Lower lobe of right lung (tissue), 2 donors: ENCODE results near the gene RPL36AL. TPM values are rescaled to one million over a fixed set of nuclear protein-coding genes. Genes with fewer than 3 reads are reported as not detected.
"Not testable (repeated sequence)": the region's sequence is repeated elsewhere in the genome, so short reads cannot be mapped to it uniquely, and the experiment has no call there.

Experiments
- ATAC-seq, 2 donors: fragments of 200-7000 bp; cut with Tn5 transposase; one replicate each; pipeline ENCODE4 v1.9.1; 2020 to 2022; ENCODE audit warnings: mild to moderate bottlenecking in 2 of 2, moderate library complexity in 2 of 2
- DNase-seq: peaks from one replicate; pipeline ENCODE4 v3.0.0-alpha.2; 2020
- H3K27ac ChIP-seq: fragments of 200-600 bp; one replicate; pipeline ENCODE4 v1.8.0; 2022
- H3K27me3 ChIP-seq: fragments of 200-600 bp; one replicate; pipeline ENCODE4 v1.8.0; 2022; ENCODE audit warnings: low read depth
- H3K36me3 ChIP-seq: fragments of 200-600 bp; one replicate; pipeline ENCODE4 v1.8.0; 2022; ENCODE audit warnings: mild to moderate bottlenecking
- H3K4me1 ChIP-seq: fragments of 200-600 bp; one replicate; pipeline ENCODE4 v1.8.0; 2022
- H3K4me3 ChIP-seq: fragments of 200-600 bp; one replicate; pipeline ENCODE4 v1.8.0; 2022; ENCODE audit warnings: mild to moderate bottlenecking
- H3K9me3 ChIP-seq: fragments of 200-600 bp; one replicate; pipeline ENCODE4 v1.8.0; 2022
- intact Hi-C: fragments of 100-400 bp; cut with DNase I; formaldehyde crosslinking; loops from one replicate; pipeline ENCODE4 v1.11.0; 2022
- total RNA-seq: library from RNA; stranded (reverse); fragmentation: NEBNext Ultra II Directional; extraction: Animal tissue kit (Norgen Biotek cat#: 25700); gene quantifications from one replicate; pipeline ENCODE4 v1.2.1, GENCODE V29; 2021
- TF ChIP-seq, protein P1 (sequence below): fragments of 200-600 bp; IDR thresholded peaks from one replicate; pipeline ENCODE4 v1.8.0; 2022; ENCODE audit warnings: antibody characterized with exemption, mild to moderate bottlenecking
- donor health status: DM: no; HTN: yes; CAD: no; lungs with severe emphysema.

RPL36AL gene
- total RNA-seq, 1 donor from 2014 or later, result 153 TPM

DNA sequence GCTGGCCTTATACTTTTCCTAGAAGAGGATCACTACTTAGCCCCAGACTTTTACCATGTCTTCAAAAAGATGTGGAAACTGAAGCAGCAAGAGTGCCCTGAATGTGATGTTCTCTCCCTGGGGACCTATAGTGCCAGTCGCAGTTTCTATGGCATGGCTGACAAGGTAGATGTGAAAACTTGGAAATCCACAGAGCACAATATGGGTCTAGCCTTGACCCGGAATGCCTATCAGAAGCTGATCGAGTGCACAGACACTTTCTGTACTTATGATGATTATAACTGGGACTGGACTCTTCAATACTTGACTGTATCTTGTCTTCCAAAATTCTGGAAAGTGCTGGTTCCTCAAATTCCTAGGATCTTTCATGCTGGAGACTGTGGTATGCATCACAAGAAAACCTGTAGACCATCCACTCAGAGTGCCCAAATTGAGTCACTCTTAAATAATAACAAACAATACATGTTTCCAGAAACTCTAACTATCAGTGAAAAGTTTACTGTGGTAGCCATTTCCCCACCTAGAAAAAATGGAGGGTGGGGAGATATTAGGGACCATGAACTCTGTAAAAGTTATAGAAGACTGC, 1.7 kb upstream of the RPL36AL start:
- intact Hi-C loops, result no loop called here
- ATAC-seq, result no peak

DNA sequence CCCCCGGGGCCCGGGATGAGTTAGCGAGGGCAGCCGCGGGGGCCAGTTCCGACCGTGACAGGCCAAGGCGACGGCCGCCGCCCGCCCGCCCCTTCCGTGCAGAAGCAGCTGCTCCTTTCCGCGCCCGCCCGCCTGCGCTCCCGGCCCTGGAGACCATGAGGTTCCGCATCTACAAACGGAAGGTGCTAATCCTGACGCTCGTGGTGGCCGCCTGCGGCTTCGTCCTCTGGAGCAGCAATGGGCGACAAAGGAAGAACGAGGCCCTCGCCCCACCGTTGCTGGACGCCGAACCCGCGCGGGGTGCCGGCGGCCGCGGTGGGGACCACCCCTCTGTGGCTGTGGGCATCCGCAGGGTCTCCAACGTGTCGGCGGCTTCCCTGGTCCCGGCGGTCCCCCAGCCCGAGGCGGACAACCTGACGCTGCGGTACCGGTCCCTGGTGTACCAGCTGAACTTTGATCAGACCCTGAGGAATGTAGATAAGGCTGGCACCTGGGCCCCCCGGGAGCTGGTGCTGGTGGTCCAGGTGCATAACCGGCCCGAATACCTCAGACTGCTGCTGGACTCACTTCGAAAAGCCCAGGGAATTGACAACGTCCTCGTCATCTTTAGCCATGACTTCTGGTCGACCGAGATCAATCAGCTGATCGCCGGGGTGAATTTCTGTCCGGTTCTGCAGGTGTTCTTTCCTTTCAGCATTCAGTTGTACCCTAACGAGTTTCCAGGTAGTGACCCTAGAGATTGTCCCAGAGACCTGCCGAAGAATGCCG, 872 bp upstream of the RPL36AL start:
- Histone ChIP-seq H3K27me3 (no peaks in the 10 kb centered on the region), H3K9me3 (no peaks in the 10 kb centered on the region), H3K4me1 (peaks cover 43% of the 10 kb centered on the region), H3K4me3 (peak overlapping the region; percentile 86), H3K36me3 (peaks cover 32% of the 10 kb centered on the region), H3K27ac (peak overlapping the region; percentile 94)
- DNase-seq, result peak; percentile 90
- intact Hi-C loops, result no loop called here
- peak; percentile 81 to 87 for ATAC-seq
- TF ChIP-seq, protein P1, sequence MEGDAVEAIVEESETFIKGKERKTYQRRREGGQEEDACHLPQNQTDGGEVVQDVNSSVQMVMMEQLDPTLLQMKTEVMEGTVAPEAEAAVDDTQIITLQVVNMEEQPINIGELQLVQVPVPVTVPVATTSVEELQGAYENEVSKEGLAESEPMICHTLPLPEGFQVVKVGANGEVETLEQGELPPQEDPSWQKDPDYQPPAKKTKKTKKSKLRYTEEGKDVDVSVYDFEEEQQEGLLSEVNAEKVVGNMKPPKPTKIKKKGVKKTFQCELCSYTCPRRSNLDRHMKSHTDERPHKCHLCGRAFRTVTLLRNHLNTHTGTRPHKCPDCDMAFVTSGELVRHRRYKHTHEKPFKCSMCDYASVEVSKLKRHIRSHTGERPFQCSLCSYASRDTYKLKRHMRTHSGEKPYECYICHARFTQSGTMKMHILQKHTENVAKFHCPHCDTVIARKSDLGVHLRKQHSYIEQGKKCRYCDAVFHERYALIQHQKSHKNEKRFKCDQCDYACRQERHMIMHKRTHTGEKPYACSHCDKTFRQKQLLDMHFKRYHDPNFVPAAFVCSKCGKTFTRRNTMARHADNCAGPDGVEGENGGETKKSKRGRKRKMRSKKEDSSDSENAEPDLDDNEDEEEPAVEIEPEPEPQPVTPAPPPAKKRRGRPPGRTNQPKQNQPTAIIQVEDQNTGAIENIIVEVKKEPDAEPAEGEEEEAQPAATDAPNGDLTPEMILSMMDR, result no peak

More for the DNA sequence above, 1.7 kb upstream of the RPL36AL start:
- TF ChIP-seq, protein P1, result no peak
- Histone ChIP-seq H3K4me1 (peaks cover 43% of the 10 kb centered on the region), H3K4me3 (peak overlapping the region; percentile 86), H3K9me3 (no peaks in the 10 kb centered on the region), H3K36me3 (peaks cover 32% of the 10 kb centered on the region), H3K27me3 (no peaks in the 10 kb centered on the region), H3K27ac (no peak overlapping the region)
- no peak for DNase-seq

DNA sequence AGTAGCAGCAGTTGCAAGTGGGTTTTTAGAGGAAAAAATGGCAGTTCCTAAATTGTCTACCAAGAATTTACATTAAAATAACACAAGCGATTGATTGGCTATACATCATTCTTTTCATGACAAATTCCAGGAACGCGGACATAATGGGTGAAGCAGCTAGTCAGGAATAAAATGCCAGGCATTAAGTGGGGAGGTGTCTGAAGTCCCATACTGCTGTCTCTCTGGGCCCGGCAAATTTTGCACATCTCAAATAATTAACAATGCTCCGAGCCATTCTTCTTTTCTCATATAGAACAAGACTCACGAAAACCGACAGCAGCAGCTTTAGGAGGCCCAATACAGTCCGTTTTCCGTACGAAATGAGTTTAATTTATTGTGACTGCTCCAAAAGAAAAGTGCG, 696 bp downstream of the RPL36AL start:
- peaks cover 27% of the 10 kb centered on the region for H3K36me3 ChIP-seq
- H3K27me3 ChIP-seq, result no peaks in the 10 kb centered on the region
- peak overlapping the region; percentile 86 for H3K4me3 ChIP-seq
- peak overlapping the region; percentile 94 for H3K27ac ChIP-seq
- no peak for ATAC-seq
- H3K4me1 ChIP-seq, result peaks cover 43% of the 10 kb centered on the region
- H3K9me3 ChIP-seq, result no peaks in the 10 kb centered on the region
- TF ChIP-seq, protein P1, result no peak
- DNase-seq, result no peak
- intact Hi-C loops, result no loop called here

DNA sequence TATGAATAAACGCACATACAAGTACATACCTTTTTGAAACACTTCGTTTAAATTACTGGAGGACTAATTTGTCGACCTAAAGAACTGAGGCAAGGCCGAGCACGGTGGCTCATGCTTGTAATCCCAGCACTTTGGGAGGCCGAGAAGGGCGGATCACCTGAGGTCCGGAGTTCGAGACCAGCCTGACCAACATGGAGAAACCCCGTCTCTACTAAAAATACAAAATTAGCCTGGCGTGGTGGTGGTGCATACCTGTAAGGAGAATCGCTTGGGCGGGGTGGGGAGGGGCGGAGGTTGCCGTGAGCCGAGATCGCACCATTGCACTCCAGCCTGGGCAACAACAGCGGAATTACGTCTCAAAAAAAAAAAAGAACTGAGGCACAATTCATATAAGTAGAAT, 1.2 kb downstream of the RPL36AL start:
- Histone ChIP-seq H3K4me3 (peak overlapping the region; percentile 86), H3K4me1 (peaks cover 41% of the 10 kb centered on the region), H3K36me3 (peaks cover 27% of the 10 kb centered on the region)
- intact Hi-C loops, DNase-seq, ATAC-seq, H3K9me3 ChIP-seq, H3K27ac ChIP-seq, H3K27me3 ChIP-seq: not testable (repeated sequence)

DNA sequence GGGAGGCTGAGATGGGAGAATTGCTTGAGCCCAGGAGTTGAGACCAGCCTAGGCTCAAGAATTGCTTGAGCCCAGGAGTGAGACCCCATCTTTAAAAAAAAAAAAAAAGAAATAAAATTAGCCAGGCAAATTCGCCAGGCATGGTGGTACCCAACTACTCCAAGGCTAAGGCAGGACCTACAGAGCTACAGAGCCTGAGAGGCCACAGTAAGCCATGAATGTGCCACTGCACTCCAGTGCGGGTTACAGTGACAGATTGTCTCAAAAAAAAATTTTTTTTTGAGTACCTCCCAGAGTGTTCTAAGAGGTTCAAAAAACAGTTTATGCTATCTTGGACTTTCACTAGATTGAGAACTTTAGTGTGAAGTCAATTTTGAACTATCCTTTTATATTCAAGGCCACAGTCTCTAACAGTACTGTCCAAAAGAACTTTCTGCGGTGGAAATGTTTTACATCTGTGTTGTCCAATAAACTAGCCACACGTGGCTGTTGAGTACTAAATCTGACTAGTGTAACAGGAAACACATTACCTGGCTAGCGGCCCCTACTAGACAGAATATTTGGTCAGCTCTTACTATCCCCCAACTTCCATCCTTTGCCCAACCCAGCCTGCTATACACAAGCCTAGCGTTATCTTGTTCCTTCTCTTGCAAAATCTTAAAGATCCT, 2.4 kb downstream of the RPL36AL start:
- DNase-seq (no peak), ATAC-seq (no peak)
- Histone ChIP-seq H3K27ac (no peak overlapping the region), H3K9me3 (no peaks in the 10 kb centered on the region), H3K4me3 (no peak overlapping the region), H3K27me3 (no peaks in the 10 kb centered on the region), H3K36me3 (peaks cover 22% of the 10 kb centered on the region), H3K4me1 (peaks cover 28% of the 10 kb centered on the region)
- TF ChIP-seq, protein P1, result no peak
- intact Hi-C loops, result no loop called here
